ENCODE data around the gene CDX1.
A peak's percentile ranks its signal among the peaks of the same experiment; 100 is the strongest.

CDX1 gene

GRCh38 chr5:150153957-150154617 is 12.5 kb upstream of the CDX1 start:
- TF ChIP-seq CTCF (IDR thresholded peaks at IDR 0.05), result no peak

GRCh38 chr5:150154618-150155128 is 11.9 kb upstream of the CDX1 start:
- H3K27ac ChIP-seq, result peak overlapping the region; percentile 96 to 97
- no peak for DNase-seq (ENCODE audit: low spot score)
- no peak for TF ChIP-seq CTCF (IDR thresholded peaks at IDR 0.05)
- peak overlapping the region; percentile 81 for H3K4me3 ChIP-seq

More at GRCh38 chr5:150153957-150154617, 12.5 kb upstream of the CDX1 start:
- DNase-seq (ENCODE audit: low spot score), result no peak
- Histone ChIP-seq H3K27ac (peak overlapping the region; percentile 96 to 97), H3K4me3 (peak overlapping the region; percentile 81)

GRCh38 chr5:150155258-150156026 is 11.1 kb upstream of the CDX1 start, which contains the start of gene PDGFRB:
Gene PDGFRB (minus strand): TSS chr5:150155845. CDS start chr5:150137047, 18,798 bp downstream.
- TF ChIP-seq CTCF (IDR thresholded peaks at IDR 0.05), result no peak
- DNase-seq (ENCODE audit: low spot score), result peak; percentile 98
- Histone ChIP-seq H3K4me3 (peak within 1 kb of the TSS; percentile 81), H3K27ac (peak within 1 kb of the TSS; percentile 96 to 97)

GRCh38 chr5:150156027-150156368 is 10.6 kb upstream of the CDX1 start:
- Histone ChIP-seq H3K4me3 (peak overlapping the region; percentile 81), H3K27ac (peak overlapping the region; percentile 96 to 97)
- no peak for TF ChIP-seq CTCF (IDR thresholded peaks at IDR 0.05)
- no peak for DNase-seq (ENCODE audit: low spot score)

DNA sequence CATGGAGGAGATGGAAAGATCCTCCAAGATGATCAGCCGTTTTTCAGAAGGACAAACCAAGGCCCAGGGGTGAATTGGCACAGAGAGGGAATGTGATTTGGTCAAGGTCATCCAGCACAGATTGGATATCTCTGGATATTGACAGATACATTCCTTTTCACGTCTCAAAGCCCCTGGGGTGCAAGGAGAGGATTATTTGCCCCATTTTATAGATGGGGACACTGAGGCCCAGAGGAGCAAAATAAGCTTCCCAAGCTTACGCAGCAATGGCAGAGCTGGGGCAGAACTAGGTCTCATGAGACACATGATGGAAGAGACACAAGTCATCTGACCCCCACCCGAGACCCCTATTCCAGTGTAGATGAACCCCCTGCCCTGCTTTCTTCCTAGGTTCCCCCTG is 10.0 kb upstream of the CDX1 start:
- Histone ChIP-seq H3K4me3 (peak overlapping the region; percentile 81), H3K27ac (peak overlapping the region; percentile 96 to 97)
- no peak for TF ChIP-seq CTCF (IDR thresholded peaks at IDR 0.05)
- DNase-seq (ENCODE audit: low spot score), result no peak

GRCh38 chr5:150157168-150157567 is 9.4 kb upstream of the CDX1 start:
- peak overlapping the region; percentile 96 to 97 for H3K27ac ChIP-seq
- TF ChIP-seq CTCF (IDR thresholded peaks at IDR 0.05), result no peak

More at GRCh38 chr5:150157168-150157567, 9.4 kb upstream of the CDX1 start:
- no peak for DNase-seq (ENCODE audit: low spot score)
- H3K4me3 ChIP-seq, result no peak overlapping the region
